Lower leg skin (tissue), 4 donors: ENCODE data around the gene STPG2. TPM values are rescaled to one million over a fixed set of nuclear protein-coding genes. Genes with fewer than 3 reads are reported as not detected.

Experiments
- DNase-seq, 2 donors: peaks; one replicate each; pipeline ENCODE4 v3.0.0-alpha.2; 2019; ENCODE audit warnings: low spot score in 2 of 2
- H3K4me3 ChIP-seq: fragments of 200-600 bp; sonication (generic); 2 replicates; pipeline ENCODE4 v1.5.1; 2017; ENCODE audit warnings: mild to moderate bottlenecking, low read depth; ENCODE audit not compliant: poor library complexity, severe bottlenecking
- CTCF ChIP-seq, 3 donors: fragments of 450-650 bp; IDR thresholded peaks; one replicate each; pipeline ENCODE4 v1.5.1; 2016; ENCODE audit warnings: antibody characterized with exemption in 3 of 3, mild to moderate bottlenecking in 3 of 3, moderate library complexity in 2 of 3
- POLR2A ChIP-seq, 2 donors: fragments of 450-650 bp; IDR thresholded peaks; one replicate each; pipeline ENCODE4 v1.6.1; 2016 to 2017; ENCODE audit warnings: antibody characterized with exemption in 2 of 2, mild to moderate bottlenecking in 1 of 2, moderate library complexity in 1 of 2
- WGBS, 2 donors: methylation state at CpG; one replicate each; pipeline ENCODE4 v1.1.5; 2018; 5-methylcytosine and 5-hydroxymethylcytosine counted together
- intact Hi-C: fragments of 100-400 bp; cut with DNase I; formaldehyde crosslinking; loops from one replicate; pipeline ENCODE4 v1.15.0; 2023; ENCODE audit warnings: low total_unique reads
- total RNA-seq, 4 donors: library from RNA; depleted of rRNA; stranded (reverse); fragments of >200 nt; gene quantifications; one replicate each; pipeline ENCODE4 v1.1.0, GENCODE V29; 2016

The STPG2 gene
- total RNA-seq, 4 donors from 2014 or later: 0.21 to 0.84 (median 0.38) TPM

- WGBS, 2 donors: 46 to 59% methylated on average over 1 of the region's 1 CpG
- no peak for DNase-seq
- no peak for TF ChIP-seq POLR2A (IDR thresholded peaks at IDR 0.05)
- intact Hi-C loops: no loop called here
- H3K4me3 ChIP-seq: no peak overlapping the region
Measured at GRCh38 chr4:97867557-97868091, 275.7 kb downstream of the STPG2 start.

DNA sequence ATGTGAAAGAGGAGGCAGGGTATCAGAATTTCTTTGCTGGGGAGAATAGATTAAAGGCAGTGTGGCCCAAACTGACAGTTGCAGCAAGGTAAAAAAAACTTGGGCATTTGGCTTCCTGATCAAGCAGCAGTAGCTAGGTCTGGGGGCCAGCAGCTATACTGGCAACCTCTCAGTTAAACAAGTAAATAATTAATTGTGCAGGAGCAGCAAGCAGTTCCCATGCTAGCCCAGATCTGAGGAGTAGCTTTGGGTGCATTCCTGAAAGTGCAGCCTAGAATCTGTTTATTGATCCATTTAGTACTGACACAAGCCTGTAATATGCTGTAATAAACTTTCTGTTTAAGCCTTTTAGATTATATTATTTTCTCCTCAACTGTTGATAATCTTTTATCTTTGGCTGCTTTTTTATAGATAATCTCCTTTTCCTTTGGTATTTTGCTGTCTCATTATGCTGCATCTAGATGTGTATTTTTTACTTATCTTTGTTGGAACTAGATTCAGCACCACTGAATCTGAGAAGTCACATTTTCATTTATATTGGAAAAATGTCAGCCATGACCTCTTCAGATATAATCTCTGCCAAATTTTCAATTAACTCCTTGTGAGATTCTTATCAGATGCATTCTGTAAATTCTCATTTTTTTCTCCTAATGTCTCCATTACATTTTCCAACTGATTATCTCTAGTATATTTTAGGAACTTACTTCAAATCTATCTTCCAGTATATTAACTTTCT, 276.3 kb downstream of the STPG2 start:
- no peak for DNase-seq
- H3K4me3 ChIP-seq: no peak overlapping the region
- TF ChIP-seq CTCF (IDR thresholded peaks at IDR 0.05) (no peak), POLR2A (IDR thresholded peaks at IDR 0.05) (no peak)
- intact Hi-C loops: no loop called here

GRCh38 chr4:97851115-97851514, 292.2 kb downstream of the STPG2 start:
- DNase-seq: no peak
- 76 to 90% methylated on average over 1 of the region's 1 CpG for WGBS, 2 donors
- no peak overlapping the region for H3K4me3 ChIP-seq
- intact Hi-C loops: no loop called here
- no peak for TF ChIP-seq POLR2A (IDR thresholded peaks at IDR 0.05)
- no peak for TF ChIP-seq CTCF (IDR thresholded peaks at IDR 0.05)

DNA sequence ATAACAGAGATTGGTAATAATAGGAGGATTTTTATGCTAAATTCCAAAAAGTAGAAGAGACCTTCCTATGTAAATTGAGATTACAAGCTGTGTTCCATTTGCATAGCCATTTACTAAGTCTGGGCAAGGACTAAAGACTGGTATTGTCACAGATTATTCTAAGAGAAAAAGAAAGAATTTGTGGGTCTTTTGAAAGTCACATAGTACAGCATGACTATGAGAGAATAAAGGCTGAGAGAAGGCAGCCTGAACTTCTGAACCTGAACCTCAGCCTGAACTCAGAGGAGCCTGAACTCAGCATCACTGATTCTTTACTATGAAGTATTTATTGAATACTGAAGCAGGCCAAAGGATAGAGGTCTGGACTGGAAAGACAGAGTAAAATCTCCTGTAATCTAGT, 297.5 kb downstream of the STPG2 start:
- DNase-seq: no peak
- TF ChIP-seq CTCF (IDR thresholded peaks at IDR 0.05): no peak
- TF ChIP-seq POLR2A (IDR thresholded peaks at IDR 0.05): no peak
- intact Hi-C loops: no loop called here
- H3K4me3 ChIP-seq: no peak overlapping the region

DNA sequence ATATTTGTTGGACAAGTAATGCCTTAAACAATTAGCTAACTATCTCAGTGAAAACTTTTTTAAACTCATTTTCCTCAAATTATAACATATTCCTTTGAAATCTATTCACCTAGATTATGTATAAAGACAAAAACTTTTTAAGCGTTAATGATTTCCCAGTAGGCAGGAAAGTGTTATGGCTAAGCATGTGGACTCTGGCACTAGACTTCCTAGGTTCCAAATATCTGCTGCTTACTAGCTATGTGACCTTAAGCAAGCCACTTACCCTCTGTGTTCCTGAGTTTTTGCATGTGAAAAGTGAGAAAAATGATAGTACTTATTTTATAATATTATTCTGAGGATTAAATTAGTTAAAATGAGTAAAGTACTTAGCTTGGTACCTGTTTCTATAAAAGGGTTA, 301.8 kb downstream of the STPG2 start:
- no peak overlapping the region for H3K4me3 ChIP-seq
- TF ChIP-seq CTCF (IDR thresholded peaks at IDR 0.05): no peak
- no peak for TF ChIP-seq POLR2A (IDR thresholded peaks at IDR 0.05)
- WGBS, 2 donors: 94 to 95% methylated on average over 1 of the region's 1 CpG
- intact Hi-C loops: no loop called here
- DNase-seq: no peak

- DNase-seq: no peak
- intact Hi-C loops: no loop called here
- no peak for TF ChIP-seq POLR2A (IDR thresholded peaks at IDR 0.05)
- no peak for TF ChIP-seq CTCF (IDR thresholded peaks at IDR 0.05)
- H3K4me3 ChIP-seq: no peak overlapping the region
Measured at GRCh38 chr4:97836662-97837061, 306.6 kb downstream of the STPG2 start.
